GM19372 (cell line): ENCODE measurements around the gene TRABD2B.

ENCODE experiments used
- ATAC-seq: cut with Tn5 transposase; IDR thresholded peaks from one replicate; pipeline ENCODE4 v1.9.1; 2021; ENCODE audit warnings: mild to moderate bottlenecking, low read depth, moderate library complexity; ENCODE audit not compliant: unreplicated experiment

TRABD2B gene

DNA sequence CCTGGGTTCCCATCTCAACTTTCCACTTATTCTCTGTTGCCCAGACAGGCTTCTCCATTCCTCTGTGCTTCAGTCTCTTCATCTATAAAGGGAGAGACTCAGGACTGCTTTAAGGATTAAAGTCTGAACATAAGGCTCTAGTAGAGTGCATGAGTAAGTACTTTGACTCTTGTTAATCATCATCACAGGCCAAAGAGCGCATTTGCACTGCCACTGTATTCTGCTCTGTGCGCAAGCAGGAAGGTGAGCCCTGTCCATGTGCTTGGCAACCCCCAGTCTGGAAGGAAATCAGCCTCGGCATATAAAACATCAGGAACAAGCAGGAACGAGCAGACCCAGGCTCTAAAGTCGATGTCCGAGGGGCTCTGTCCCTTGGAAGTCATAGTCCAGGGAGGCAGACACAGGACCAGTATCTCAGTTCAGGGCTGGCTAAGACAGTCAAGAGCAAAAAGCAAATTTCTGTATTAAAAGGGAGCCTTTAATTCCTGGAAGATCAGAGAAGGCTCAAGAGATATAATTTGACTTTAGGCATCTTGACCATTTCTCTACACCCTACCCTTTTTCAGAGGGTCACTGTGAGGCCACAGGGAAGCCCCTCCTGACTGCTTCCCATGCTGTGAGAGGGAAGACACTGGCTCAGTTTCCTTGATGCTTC, 131.2 kb downstream of the TRABD2B start:
- no peak for ATAC-seq

DNA sequence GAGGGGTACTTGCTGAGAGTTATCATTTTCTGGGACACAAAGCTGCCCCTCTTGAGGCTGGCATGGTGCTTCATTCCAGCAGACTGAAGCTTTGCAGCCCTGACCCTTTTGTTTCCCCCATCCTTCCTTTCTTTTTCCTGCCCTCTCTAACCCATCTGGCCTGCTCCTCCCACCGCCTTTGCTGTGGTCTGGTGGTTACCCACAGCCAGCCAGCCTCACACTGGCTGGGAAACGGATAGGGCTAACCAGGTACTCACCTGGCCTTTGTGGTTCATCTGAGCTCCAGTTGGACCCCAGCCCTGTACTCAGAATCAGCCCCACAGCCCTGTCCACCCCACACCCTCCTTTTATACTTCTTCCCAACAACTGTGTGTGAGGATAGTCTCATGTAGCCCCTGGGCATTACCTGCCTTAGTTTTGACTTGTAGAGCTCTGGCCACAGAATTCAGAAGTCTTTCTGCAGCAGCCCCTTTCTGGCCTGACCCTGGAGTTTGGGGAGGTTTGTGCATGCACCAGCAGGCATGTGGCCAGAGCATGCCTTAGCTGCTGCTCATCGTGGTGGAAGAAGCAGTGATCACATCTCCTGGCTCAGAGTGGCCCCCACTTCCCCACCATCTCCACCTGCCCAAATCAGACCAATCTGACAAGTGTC, 138.0 kb downstream of the TRABD2B start:
- ATAC-seq = no peak

DNA sequence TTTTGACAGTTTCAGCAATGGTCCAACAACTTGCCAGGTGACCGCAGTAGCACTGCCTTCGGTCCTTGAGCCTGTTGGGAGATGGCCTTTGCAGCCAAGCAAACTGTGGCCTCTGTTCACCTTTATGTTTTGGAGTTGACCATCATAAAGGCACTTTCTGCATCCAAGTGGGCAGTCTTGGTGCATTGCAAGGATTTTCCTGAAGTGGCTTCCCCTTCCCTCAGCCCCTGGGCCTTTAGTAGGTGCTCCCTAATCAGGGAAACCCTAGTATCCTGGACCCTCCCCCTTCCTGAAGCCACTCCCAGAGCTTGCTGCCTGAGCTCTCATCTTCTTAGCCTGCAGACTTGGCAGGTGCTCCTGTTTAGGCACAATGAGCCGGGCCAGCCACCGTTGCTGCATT, 140.2 kb downstream of the TRABD2B start:
- no peak for ATAC-seq

- ATAC-seq = no peak
These were observed 142.0 kb downstream of the TRABD2B start for GRCh38 chr1:47855230-47855629.

DNA sequence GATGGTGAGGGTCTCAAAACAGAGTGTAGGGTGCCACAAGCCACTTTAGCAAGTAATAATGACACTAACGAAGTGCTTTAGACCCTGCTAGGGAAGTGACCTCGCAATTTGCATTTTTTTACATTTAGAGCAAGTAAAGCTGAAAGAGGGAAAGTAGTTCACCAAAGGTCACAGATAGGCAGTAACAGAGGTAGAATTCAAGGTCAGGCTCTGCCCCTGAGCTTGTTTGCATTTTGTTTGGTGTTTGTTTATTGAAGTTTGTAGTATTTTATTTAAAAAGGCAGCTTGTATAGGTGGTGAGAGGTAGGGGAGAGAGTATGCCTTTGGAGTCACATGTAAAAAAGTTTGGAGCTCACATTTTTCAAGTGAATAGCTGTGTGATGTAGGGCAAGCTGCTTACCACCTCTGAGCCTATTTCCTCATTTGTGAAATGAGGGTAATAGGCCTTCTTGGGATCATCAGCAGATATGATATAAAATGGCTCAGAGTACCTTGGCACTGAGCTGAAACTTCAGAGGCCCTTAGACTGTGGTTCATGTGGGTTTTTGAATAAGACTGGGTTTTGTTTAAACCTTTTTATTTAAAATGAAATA, 142.5 kb downstream of the TRABD2B start:
- ATAC-seq = no peak

GRCh38 chr1:47853852-47854251, 143.3 kb downstream of the TRABD2B start:
- ATAC-seq = no peak

DNA sequence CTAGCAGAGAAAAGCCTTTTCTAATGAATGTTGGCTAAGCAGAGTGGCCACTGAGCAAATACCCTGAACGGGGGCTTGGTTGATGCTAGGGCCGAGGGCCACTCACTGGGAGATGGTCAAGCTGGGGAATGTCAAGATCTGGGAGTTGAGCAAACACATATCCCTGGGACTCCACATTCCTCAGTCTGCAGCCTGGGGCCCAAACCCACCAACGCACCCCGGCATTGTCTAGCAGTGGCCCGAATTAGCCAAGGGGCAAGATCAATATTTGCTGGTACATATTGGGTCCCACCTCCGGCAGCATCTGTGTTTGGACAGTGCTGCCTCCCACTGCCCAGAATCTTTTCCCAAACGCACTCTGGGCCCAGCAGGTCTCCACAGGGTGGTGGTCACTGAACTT, 144.1 kb downstream of the TRABD2B start:
- no peak for ATAC-seq

- ATAC-seq = no peak
These were observed 145.0 kb downstream of the TRABD2B start for GRCh38 chr1:47852006-47852718.

GRCh38 chr1:47850451-47850850, 146.7 kb downstream of the TRABD2B start:
- ATAC-seq = no peak

GRCh38 chr1:47849591-47850261, 147.5 kb downstream of the TRABD2B start:
- no peak for ATAC-seq

GRCh38 chr1:47849005-47849521, 148.1 kb downstream of the TRABD2B start:
- ATAC-seq = no peak

GRCh38 chr1:47847763-47848162, 149.4 kb downstream of the TRABD2B start:
- ATAC-seq = no peak

GRCh38 chr1:47844558-47844955, 152.6 kb downstream of the TRABD2B start:
- no peak for ATAC-seq

DNA sequence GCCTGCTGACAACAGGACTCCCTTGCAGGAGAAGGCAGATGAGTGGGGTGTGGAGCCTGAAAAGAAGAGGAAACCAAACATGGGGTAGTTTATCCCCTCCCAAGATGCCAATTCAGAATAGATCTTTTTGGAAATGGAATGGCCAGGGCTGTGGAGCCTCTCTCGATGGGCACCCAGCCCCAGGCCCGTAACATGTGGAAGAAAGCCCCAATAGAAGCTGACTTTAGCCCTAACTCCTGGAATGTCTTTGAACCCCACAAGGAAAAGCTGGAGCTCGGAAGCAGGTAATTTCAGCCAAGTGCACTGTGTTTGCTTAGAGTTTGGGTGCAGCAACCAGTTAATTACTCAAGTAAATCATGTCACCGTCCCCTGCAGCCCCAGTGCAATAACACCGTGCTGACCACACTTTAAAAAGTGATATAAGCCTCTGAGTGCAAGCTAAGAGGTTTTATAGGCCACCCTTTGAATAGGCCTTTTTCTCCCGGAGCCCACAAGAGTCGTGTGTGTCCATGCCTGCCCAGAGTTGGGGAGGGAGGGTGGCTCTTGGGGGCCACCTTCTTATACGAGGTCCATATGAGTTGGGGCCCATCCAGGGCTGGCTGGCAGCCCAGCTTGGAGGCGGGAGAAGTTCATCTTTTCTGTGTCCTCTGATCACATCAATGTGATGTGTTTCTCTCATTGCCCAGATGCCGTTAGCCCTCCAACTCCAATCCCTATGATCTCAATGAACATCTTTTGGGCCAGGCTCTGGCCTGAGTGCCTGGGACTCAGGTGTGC, 153.2 kb downstream of the TRABD2B start:
- no peak for ATAC-seq

DNA sequence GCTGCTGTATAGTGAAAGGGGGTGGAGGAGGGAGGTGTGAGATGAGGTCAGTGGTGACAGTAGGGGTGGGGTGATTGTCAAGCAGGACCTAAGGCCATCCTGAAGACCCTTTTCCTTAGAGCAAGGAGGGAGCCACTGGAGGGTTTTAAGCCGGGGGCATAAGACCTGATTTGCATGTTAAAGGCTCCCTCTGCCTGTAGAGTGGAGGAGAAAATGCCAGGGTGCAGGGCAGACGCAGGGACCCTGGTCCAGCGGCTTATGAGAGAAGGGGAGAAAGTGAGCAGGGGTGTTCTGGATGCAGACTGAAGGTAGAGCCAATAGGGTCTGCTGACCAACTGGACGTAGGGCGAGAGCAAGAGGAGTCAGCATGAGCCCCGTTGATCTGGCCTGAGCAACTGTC, 154.1 kb downstream of the TRABD2B start:
- ATAC-seq = no peak

DNA sequence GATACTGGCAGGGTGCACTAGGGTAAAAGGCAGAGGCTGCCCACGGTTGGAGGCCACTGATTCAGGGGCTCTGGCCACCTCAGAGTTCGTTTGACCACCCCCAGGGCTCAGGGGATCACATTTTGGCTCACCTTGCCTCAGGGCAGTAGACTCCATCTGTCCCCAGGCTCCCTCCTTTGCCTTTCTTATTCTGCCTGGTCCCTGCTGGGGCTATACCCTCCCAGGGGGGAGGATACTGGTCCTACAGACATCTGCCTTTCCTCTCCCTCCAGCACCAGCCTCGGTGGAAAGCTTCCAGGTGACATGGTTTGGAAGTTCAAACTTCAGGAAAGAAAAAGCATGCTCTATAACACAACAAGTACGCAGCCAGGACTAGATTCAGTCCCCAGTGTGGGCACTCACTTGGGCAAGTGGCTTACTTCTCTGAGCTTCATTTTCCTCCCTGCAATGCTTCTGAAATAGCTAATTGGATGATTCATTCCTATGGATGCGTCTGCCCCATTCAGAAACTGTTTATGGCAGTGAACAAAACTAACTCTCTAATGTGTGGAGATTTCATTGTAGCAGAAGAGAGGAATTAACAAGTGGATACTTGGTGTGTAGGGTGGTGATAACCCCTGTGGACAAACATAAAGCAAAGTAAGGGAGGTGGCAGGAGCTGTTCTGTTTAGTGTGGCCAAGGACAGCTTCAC, 154.8 kb downstream of the TRABD2B start:
- ATAC-seq = no peak

DNA sequence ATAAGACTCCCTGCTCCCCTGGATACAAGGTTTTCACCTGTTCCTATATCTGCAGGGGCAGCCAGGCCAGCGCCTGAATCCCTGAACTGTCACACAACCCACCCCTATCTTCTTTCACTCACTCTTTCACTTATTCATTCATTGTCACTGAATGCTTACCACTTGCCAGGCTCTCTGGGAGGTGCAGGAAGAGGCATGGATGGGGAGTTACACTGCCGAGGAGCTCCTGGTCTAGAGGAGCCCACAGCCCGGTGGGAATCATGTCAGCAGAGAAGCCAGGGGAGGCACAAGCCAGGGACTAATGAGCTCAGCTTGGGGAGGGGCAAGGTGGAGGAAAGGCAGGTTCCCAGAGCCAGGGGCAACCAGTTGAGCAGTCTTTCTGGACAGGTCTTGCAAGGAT, 155.8 kb downstream of the TRABD2B start:
- ATAC-seq = no peak

- ATAC-seq = no peak
These were observed 156.6 kb downstream of the TRABD2B start for GRCh38 chr1:47840393-47841190.

DNA sequence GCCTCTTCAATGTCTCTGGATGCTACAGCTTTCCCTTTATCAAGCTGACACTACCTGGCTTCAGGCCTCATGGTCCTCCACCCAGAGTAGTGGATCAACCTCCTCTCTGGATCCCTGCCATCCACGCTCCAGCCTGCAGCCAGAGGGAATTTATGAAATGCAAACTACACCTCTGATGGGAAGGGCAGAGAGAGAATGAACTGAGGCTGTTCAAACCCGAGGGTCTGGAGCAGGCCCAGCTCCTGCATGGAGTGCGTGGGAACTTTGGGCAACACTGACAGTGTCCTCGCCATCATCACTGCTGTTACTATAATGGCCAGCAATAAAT, 157.8 kb downstream of the TRABD2B start:
- ATAC-seq = no peak
